Limb (tissue), 2 donors: ENCODE measurements around the gene AGAP9.
A peak's percentile ranks its signal among the peaks of the same experiment; 100 is the strongest.

Experiments used
- DNase-seq, 2 donors: peaks; one replicate each; pipeline ENCODE4 v3.0.0-alpha.2; 2016; ENCODE audit errors: extremely low spot score in 2 of 2

The AGAP9 gene

GRCh38 chr10:47457528-47457820 lies 66.0 kb downstream of the AGAP9 start:
- no peak for DNase-seq

- DNase-seq = peak in 1 of 2 donors; percentile 24
These were observed 66.5 kb downstream of the AGAP9 start for GRCh38 chr10:47456794-47457527.

- DNase-seq = peak in 1 of 2 donors; percentile 20
These were observed 67.2 kb downstream of the AGAP9 start for GRCh38 chr10:47456079-47456785.

DNA sequence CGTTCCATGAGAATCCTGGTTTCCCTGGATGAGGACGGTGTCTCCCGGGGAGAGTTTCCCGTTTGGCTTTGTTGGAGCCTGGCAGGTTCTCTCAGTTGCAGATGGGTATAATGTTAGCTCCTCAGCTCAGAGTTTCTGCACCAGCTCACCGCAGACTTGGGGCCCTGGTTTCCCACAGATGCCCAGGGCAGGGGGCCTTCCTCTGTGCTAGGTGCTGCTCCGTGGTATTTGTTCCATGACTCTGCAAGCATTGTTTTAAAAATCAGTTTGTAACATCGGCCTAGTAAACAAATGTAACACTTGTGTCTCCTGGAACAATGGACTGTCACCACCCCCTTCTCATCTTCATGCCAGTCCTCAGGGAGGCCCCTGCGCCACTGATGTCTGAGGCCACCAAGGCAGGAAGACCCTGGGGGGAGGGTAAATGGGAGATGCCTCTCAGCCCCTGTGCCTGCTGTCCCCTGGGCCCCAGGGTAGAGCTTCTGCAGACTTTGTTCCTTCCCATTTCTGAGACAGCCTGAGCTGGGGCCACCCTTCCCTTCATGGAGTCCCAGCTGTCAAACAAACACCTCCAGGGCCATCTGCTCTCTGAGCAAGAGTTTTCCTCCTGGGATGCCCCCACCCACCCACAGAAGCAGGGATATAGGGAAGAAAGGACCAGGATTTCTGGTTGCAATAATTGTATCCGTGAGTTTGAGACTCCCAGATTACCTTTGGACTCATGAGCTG lies 67.9 kb downstream of the AGAP9 start:
- peak in 1 of 2 donors; percentile 17 for DNase-seq

GRCh38 chr10:47454780-47455058 lies 68.7 kb downstream of the AGAP9 start:
- no peak for DNase-seq

DNA sequence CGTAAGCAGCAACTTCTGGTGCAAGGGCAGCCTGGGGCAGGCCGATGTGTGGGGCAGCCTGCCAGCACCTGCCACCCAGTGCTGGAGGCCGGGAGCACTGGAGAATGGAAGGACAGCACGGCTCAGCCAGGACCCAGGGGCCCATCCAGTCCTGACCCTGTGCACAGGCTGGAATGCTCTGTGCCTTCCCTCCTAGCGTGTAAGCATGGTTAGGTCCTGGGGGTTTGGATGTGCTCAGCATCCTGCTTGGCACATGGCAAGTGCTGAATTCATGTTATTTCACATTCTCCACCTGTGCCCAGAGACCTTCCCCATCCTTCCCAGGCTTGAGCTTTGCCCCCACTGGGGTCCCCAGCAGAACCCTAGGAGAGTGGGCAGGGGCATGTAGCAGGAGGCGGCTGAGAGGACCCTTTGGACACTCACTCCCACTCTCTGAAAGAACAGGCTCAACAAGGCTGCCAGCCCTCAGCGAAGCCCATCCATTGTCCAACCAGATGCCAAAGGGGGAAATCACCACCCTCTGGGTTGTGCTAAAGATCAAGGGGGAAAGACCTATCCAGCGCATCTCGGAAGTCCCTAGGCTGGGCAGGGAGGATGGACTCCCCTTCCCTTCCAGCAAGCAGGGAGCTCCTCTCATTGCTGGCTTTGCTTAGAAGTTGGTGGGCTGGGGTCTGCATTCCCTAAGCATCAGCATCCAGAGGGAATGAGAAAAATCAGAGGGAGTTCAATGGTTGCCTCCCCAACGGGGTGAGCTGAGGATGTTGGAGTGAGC lies 69.2 kb downstream of the AGAP9 start:
- peak in 1 of 2 donors; percentile 25 for DNase-seq

GRCh38 chr10:47453141-47454007 lies 70.1 kb downstream of the AGAP9 start:
- DNase-seq = peak in 1 of 2 donors; percentile 26

GRCh38 chr10:47452495-47453140 lies 70.8 kb downstream of the AGAP9 start:
- DNase-seq = peak in 1 of 2 donors; percentile 36

DNA sequence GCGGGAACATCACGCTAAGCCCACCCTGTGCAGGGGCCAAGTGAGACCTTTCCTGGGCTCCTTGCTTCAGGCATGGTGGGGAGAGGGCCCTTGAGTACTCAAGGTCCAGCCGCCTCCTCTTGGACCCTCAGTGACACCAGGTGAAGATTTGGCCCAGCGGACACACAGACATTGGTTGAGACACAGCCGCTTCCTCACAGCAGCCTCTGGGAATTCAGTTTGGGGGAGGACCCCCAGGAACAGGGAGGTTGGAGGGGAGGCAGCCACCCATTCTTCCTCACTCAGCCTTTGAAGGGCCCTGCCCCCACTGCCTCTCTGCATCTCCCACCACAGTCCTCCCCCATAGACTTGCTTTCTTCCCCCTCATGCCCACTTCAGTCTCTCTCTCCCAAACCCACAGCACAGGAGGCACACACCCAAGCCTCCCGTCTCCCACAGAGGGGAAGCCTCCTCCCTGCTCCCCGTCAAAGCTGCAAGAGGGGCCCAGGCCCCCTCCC lies 71.4 kb downstream of the AGAP9 start:
- DNase-seq = no peak
